ENCODE data around the gene PAQR8. TPM values are rescaled to one million over a fixed set of nuclear protein-coding genes. Genes with fewer than 3 reads are reported as not detected.

Gene PAQR8
- total and polyA plus RNA-seq, 2 of the 4 experiments (the other 2 are of a cell fraction): 1.4 to 1.6 TPM

- Histone ChIP-seq H3K4me1 (ENCODE audit: control insufficient read depth, insufficient read depth, low read length) (peaks cover 9% of the 10 kb centered on the region), H2AK5ac (ENCODE audit: low read depth, low read length) (no peak overlapping the region), H2AK9ac (replicated peaks; ENCODE audit: low read depth, low read length, poor library complexity) (no peak overlapping the region), H3K27ac (ENCODE audit: insufficient read depth, low read length) (no peak overlapping the region), H3K36me3 (ENCODE audit: control insufficient read depth, insufficient read depth, low read length) (peaks cover 1% of the 10 kb centered on the region; the same call in 1 of the 2 replicates), H3K9ac (ENCODE audit: low read depth, low read length) (no peak overlapping the region), H4K91ac (ENCODE audit: insufficient read depth, low read depth, low read length) (no peak overlapping the region), H3K23ac (ENCODE audit: low read depth, low read length) (no peak overlapping the region), H3K4me2 (ENCODE audit: low read depth, low read length) (no peak overlapping the region), H3K79me1 (ENCODE audit: low read depth in 1 of 2, low read length in 2 of 2) (no peaks in the 10 kb centered on the region), H3K56ac (ENCODE audit: extremely low read depth, insufficient read depth, low read length) (no peak overlapping the region), H3K9me3 (ENCODE audit: control insufficient read depth, insufficient read depth, low read length) (no peaks in the 10 kb centered on the region), H2BK20ac (ENCODE audit: low read depth, low read length) (no peak overlapping the region), H2AFZ (replicated peaks; ENCODE audit: low read length, poor library complexity) (no peak overlapping the region), H3K4me3 (ENCODE audit: insufficient read depth, low read depth, low read length) (no peak overlapping the region), H3K27me3 (ENCODE audit: control insufficient read depth, insufficient read depth, low read length) (no peaks in the 10 kb centered on the region), H4K20me1 (ENCODE audit: insufficient read depth, low read length) (no peaks in the 10 kb centered on the region), H2BK15ac (ENCODE audit: low read depth, low read length) (no peak overlapping the region), H3K4ac (ENCODE audit: low read depth, low read length) (no peak overlapping the region), H3K9me1 (ENCODE audit: insufficient read depth, low read length) (peaks cover 2% of the 10 kb centered on the region; the same call in 1 of the 2 replicates), H3K18ac (ENCODE audit: low read depth, low read length) (no peak overlapping the region), H2BK5ac (ENCODE audit: low read depth, low read length, poor library complexity, severe bottlenecking) (no peak overlapping the region), H2BK120ac (ENCODE audit: low read depth, low read length) (no peak overlapping the region), H3K14ac (replicated peaks; ENCODE audit: low read depth, low read length) (no peak overlapping the region), H4K5ac (ENCODE audit: low read depth, low read length) (no peak overlapping the region), H4K8ac (ENCODE audit: low read depth in 2 of 2, low read length in 2 of 2) (no peak overlapping the region)
- in situ Hi-C loops (cut with MboI; ENCODE audit: low sequenced_read_pairs) (loop anchor here (5.0 kb wide), 1 partner anchor 583 kb away; no protein-coding TSS in a partner anchor), intact Hi-C loops (cut with micrococcal nuclease) (loop anchor here (10.0 kb wide), 2 partner anchors 405 to 1075 kb away; no protein-coding TSS in a partner anchor), dilution Hi-C loops (cut with HindIII; ENCODE audit: low sequenced_read_pairs, unreplicated experiment) (loop anchor here (25.0 kb wide), 1 partner anchor 253 kb away; the partner anchor contains the start of gene TMEM14A)
- DNase-seq (peak; percentile 20), ATAC-seq (ENCODE audit: low read depth) (no peak)
- no CpG with 5 or more reads among the region's 1 CpG for WGBS, 2 experiments (ENCODE audit: extremely low coverage in 2 of 2, insufficient read length in 1 of 2)
- ChIA-PET CTCF (no interaction called here), POLR2A (ENCODE audit: unreplicated experiment) (no interaction called here)
- no TSS peak for BruUV-seq (replicated peaks)
- peak; percentile 75 for TF ChIP-seq CEBPB (IDR thresholded peaks at IDR 0.05; ENCODE audit: low read depth, low read length)
- TF ChIP-seq SMC3 (IDR thresholded peaks at IDR 0.05; ENCODE audit: low read depth, low read length): no peak
Observed at GRCh38 chr6:52409499-52409898, 47.5 kb downstream of the PAQR8 start.
